Measurements from ENCODE around the gene SLC12A6.
A peak's percentile ranks its signal among the peaks of the same experiment; 100 is the strongest.
"Not testable (repeated sequence)": the region's sequence is repeated elsewhere in the genome, so short reads cannot be mapped to it uniquely, and the experiment has no call there.

SLC12A6 gene

DNA sequence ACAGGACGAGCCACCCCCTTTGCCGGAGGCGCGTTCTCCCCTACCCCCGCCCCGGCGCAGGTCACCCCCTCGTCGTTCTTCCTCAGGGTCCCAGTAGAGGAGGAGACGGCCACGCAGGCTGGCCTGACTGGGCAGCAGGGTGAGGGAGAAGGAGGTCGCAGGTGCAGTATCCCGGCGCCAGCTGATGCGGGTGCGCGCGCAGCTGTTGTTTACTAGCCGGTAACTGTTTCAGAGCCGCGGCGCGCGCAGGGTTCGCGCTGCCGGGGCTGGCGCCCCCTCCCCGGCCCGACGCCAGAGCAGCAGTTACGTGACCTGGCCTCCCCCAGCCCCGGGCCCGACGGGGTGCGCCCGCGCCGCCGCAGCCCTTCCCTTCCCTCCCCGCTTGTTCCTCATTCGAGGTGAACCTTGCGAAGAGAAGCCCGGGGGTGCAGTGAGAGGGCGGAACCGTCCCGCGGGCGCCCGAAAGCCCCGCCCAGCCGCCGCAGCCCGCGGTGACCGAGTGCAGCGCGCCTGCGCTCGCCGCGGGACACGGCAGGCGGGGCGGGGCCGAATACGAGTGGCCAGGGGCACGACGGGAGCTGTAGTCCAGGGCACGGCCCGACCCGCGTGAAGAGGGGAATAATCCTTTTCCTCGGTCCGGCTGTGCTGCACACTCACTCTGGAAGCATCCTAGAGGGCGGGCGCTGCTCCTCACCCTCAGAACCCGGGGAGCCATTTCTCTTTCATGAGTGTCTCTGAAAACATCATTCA is at the start of gene SLC12A6:
Gene SLC12A6, minus strand, starts transcription at position 225 of the 750 bp plus-strand sequence. CDS start 1,101 bp downstream, outside the sequence.
- DNase-seq (ENCODE audit: low spot score): peak; percentile 77

DNA sequence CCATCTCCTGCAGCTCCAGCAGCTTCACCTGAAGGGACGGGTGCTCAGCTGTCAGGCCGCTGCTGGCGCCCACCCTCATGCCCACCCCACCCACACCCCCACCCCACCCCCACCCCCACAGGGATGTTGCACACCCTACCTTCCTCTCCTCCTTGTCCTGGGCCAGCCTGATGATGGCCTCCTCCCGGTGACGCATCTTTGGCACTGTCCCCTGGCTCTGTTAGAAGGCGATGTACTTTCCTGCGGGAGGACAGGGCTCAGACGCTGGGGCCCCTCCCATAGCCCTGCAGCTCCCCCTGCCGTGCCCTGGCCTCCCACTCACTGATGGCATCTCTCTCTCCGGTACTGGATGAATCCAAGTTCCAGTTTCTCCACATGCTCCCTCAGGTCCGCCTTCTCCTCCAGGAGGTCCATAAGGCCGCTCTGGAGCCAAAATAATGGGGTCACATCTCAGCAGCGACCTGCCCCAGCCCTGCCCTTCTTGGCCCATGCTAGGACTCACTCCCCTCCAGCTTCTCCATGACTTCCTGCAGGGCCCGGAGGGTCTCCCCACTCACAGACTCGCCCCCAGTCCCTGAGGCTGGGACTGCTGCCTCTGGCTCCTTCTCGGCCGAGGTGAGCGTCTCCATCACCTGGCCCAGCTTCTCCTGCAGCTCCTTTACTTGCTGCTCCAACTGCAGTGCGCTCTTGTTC is 44.4 kb upstream of the SLC12A6 start:
- not testable (repeated sequence) for DNase-seq (ENCODE audit: low spot score)

- DNase-seq (ENCODE audit: low spot score): not testable (repeated sequence)
Measured at GRCh38 chr15:34380491-34380890, 42.9 kb upstream of the SLC12A6 start.

- DNase-seq (ENCODE audit: low spot score): no peak
Measured at GRCh38 chr15:34376856-34377255, 39.3 kb upstream of the SLC12A6 start.

GRCh38 chr15:34375541-34375940 is 38.0 kb upstream of the SLC12A6 start:
- DNase-seq (ENCODE audit: low spot score): not testable (repeated sequence)

- no peak for DNase-seq (ENCODE audit: low spot score)
Measured at GRCh38 chr15:34374816-34375215, 37.2 kb upstream of the SLC12A6 start.

GRCh38 chr15:34373951-34374350 is 36.4 kb upstream of the SLC12A6 start:
- no peak for DNase-seq (ENCODE audit: low spot score)

DNA sequence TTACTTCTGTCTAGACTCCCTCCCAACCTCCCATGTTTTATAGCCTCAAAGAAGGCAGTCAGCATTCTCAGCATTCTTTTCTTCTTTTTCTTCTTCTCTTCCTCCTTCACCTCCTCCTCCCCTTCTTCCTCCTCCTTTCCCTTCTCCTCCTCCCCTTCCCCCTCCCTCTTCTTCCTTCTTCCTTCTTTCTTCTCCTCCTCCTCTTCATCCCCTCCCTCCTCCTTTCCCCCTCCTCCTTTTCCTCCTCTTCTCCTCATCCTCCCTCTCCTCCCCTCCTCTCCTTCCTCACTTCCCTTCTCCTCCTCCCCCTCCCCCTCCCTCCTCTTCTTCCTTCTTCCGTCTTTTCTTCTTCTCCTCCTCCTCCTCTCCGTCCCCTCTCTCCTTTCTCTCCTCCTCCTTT is 33.1 kb upstream of the SLC12A6 start:
- no peak for DNase-seq (ENCODE audit: low spot score)

DNA sequence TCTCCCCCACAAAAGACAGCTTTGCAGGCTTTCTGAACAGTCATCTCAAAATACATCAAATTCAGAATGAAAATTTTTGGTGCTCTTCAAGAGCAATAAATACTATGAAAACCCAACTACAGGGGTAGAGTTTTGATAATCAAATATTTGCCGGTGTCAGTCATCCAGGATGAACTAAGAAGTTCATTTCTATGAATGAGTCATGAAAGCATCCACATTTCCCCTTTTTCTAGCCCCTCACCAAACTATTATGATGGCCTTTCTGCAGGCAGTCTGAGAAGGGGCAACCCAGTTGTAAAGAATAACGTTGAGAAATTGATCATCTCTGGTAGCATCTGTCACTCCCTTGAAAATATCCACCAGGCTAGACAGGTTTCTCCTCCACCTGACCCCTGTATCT is 32.5 kb upstream of the SLC12A6 start:
- DNase-seq (ENCODE audit: low spot score): no peak

DNA sequence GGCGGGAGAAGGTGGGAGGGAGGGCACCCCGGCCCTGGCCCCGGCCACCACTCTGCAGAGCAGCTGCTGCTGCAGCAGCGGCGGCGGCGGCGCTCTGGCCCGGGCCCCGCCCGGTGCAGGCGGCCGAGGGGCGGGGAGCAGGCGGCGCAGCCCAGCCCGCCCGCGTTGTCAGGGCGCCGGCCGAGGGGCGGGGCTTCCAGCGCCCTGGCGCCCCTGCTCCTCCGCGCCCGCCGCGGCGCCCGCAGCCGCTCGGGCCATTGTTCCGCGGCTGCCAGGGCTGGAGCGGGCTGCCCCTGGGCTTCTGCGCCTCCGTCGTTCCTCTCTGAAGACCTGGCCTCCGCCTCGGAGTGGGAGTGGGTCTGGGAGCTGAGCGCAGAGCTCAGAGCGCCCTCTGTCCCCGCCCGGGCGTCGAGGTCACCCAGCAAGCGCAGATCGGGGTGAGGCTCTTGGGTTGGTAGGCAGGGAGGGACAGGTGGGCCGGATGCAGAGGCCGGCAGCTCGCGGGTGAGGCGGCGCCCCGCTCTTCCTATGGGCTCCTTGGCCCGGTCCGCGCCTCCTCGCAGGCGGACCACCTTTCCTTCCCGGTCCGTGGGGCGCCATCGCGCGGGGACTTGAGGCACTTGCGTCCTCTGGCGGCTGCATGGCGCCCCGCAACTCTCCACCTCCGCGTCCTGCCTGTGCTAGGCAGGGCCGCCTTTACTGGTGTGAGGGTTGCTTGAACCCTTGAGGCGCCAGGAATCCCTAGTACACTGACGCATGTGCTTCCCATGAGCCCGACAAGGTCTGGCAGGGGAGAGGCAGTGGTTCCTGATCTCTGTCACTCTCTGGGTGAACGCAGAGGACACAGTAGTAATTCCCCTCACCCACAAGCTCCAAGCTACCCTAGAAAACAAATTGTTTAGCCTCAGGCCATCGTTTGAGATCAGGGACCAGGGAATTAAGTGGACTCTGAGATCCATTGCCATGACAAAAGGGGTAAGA is 29.8 kb upstream of the SLC12A6 start, which contains the start of gene LPCAT4:
Gene LPCAT4, minus strand, starts transcription at position 96 of the 981 bp plus-strand sequence. CDS start 96 bp downstream, outside the sequence.
- DNase-seq (ENCODE audit: low spot score): peak; percentile 69

DNA sequence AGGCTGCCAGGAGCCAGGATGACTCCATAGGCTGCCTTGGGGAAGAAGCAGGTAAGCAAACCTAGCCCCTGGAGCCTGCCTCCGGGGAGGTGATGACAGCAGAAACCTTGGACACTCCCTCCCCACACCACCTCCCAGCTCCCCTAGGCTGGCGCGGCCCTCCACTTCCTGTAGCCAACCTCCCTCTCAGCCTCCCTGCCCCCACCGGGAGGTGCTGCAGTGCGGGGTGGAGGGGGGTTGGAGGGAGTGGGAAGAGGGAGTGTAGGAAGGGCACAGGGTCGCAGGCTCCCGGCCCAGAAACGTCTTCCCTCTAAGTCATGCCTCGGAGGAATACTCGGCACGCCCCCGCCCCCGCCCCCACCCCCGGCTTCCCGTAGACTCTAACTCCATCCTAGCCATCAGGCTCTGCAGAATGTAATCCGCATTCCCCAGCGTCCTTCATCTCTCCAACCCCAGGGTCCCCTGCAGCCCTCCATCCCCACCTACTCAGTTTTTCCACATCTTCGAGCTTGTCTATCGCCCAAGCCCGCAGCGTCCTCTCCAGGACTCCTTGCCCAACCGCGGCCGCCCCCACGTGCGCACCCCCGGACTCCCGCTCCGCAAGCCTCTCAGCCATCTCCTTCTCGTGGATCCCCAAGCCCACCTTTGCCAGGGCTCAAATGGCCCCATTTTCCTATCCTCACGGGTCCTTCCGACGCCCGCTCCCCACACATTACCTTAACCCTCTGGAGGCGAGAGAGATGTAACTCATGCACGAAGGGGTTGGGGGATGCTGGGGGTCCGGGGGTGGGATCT is 28.9 kb upstream of the SLC12A6 start:
- peak; percentile 69 for DNase-seq (ENCODE audit: low spot score)

DNA sequence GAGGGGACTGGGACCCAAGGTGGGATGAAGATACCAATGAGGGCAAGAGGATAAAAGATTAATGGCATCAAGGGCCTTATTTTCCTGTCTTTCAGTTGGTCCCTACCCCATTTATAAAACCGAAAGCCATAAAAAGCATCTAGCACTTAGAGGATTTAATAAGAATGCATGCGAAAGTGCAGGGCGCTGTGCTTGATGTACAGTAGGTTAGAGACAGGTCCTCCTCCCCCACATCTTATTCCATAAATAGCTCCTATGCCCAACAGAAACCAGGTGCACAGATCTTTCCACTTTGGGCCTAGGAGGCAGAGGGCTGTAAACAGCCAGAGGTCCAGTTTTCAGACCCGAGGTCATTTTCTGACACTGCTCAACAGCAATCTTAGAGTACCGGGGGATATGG is 28.3 kb upstream of the SLC12A6 start:
- DNase-seq (ENCODE audit: low spot score): no peak

- DNase-seq (ENCODE audit: low spot score): no peak
Measured at GRCh38 chr15:34365091-34365825, 27.7 kb upstream of the SLC12A6 start.

- no peak for DNase-seq (ENCODE audit: low spot score)
Measured at GRCh38 chr15:34364041-34364440, 26.5 kb upstream of the SLC12A6 start.

DNA sequence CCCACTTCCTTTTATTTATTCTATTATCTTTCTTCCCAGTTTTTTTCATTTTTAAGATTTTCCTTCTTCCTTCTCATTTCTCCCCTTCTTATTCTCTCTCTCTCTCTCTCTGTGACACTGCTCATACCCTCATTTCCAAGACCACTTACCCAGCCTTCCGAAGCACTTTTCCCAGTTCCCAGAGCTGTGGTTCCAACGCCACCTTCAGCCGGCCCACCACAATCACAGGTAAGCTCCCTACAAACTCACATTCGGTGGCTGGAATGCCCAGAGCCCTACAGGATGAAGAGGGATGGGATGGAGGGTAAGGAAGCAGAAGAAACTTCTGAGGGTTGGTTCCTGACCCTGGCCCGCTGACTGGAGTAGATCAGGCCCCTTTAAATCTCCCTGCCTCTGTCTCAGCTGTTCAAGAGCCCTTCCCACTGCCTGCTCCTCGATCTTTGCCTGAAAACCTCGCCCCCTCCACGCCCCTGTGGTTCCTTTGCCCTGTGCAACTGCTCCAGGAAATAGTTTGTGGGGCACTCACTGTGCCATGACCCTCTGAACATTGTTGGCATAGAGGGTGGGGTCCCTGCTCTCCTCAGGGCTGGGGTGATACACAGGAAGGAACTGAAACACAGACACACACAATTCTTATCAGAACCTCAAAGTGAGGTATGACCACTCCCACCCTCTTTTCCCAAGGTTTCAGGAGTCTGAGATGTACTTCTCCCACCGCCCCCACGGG is 24.6 kb upstream of the SLC12A6 start:
- DNase-seq (ENCODE audit: low spot score): no peak

DNA sequence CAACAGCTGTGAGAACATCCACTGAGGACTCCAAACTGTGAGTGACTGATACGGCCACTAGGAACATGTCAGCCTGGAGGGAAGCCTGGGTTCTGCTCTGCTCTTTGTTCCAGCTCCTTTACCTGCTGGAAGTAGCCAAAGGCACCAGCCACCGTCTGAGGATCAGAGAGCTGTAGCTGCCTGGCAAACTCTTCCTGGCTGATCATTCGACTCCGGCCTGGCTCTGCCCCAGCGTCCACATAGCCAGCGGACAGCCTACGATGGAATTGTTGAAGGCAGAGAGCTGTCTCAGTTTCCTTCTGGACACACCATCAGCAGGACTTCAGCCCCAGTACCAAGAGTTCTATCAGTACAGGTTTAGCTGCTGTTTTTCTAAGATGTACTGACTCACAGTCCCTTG is 23.7 kb upstream of the SLC12A6 start:
- DNase-seq (ENCODE audit: low spot score): no peak

DNA sequence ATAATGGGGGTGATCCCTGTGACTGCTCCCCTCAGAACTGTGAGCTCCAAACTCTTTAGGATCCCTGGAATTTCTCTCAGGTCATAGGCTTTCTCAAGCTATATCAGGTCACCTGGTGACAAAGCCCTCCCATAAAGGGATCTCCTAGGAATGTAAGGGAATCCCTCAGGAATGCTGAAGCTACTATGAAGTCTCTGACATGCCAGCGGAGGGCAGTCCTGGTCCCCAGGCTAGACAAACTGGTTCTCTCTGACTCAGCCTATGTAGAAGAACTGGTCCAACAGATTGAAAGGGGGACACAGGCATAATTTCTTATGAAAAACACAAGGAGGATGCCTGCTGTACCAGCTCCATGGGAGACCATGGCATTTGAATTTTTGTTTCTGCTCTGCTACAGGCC is 22.7 kb upstream of the SLC12A6 start:
- DNase-seq (ENCODE audit: low spot score): no peak

- no peak for DNase-seq (ENCODE audit: low spot score)
Measured at GRCh38 chr15:34359416-34359815, 21.8 kb upstream of the SLC12A6 start.

DNA sequence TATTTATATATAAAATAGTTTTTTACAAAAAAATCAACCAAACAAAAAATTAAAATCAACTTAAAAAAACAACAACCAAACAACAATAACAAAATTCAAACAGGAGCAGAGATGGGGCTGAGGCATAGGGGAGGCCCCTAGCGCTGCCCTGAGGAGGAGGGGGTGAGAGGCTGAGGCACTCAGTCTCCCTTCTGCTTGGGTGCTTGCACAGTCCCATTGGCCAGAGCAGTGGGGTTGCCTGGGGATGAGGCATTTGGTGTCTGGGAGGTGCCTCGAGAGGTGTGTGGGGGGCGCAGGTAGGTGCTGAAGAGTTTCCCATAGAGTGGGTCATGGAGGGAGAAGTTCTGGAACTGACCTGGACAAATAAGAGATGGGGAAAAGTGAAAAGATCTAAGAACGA is 21.4 kb upstream of the SLC12A6 start:
- no peak for DNase-seq (ENCODE audit: low spot score)

- DNase-seq (ENCODE audit: low spot score): peak; percentile 20
Measured at GRCh38 chr15:34358367-34358766, 20.8 kb upstream of the SLC12A6 start.
